ENCODE results near the gene RNF144B.

DNA sequence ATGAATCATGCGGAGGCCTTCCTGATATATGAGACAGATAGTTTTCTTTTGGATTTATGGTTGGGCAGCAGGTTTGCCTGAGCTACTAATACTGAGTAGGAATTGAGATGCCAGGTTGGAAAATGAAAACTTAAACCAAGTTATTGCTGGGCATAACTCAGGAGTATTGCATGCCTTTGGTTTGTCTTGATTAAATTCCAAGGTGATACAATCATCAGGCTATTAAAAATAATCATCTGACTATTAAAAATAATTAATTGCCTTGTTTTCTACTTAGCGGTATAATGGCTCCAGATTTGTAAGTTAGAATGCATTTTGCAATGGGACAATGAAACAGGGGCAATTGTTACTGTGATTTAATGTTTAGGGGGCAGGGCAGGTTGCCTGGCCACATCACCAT is 15.5 kb upstream of the RNF144B start:
- TF ChIP-seq, protein P1, sequence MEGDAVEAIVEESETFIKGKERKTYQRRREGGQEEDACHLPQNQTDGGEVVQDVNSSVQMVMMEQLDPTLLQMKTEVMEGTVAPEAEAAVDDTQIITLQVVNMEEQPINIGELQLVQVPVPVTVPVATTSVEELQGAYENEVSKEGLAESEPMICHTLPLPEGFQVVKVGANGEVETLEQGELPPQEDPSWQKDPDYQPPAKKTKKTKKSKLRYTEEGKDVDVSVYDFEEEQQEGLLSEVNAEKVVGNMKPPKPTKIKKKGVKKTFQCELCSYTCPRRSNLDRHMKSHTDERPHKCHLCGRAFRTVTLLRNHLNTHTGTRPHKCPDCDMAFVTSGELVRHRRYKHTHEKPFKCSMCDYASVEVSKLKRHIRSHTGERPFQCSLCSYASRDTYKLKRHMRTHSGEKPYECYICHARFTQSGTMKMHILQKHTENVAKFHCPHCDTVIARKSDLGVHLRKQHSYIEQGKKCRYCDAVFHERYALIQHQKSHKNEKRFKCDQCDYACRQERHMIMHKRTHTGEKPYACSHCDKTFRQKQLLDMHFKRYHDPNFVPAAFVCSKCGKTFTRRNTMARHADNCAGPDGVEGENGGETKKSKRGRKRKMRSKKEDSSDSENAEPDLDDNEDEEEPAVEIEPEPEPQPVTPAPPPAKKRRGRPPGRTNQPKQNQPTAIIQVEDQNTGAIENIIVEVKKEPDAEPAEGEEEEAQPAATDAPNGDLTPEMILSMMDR (IDR thresholded peaks at IDR 0.05 in 4 of 5, conservative IDR thresholded peaks at IDR 0.05 in 1 of 5): no peak
- no peak for TF ChIP-seq POLR2A (IDR thresholded peaks at IDR 0.05)
